ENCODE data around the gene SMU1.
A peak's percentile ranks its signal among the peaks of the same experiment; 100 is the strongest.
"Not testable (repeated sequence)": the region's sequence is repeated elsewhere in the genome, so short reads cannot be mapped to it uniquely, and the experiment has no call there.

The SMU1 gene

GRCh38 chr9:33105504-33105903 lies 29.0 kb upstream of the SMU1 start:
- DNase-seq (ENCODE audit: low read depth): no peak

GRCh38 chr9:33104401-33104800 lies 27.9 kb upstream of the SMU1 start:
- DNase-seq (ENCODE audit: low read depth): no peak

- DNase-seq (ENCODE audit: low read depth): no peak
These were observed 27.2 kb upstream of the SMU1 start for GRCh38 chr9:33103501-33104281.

DNA sequence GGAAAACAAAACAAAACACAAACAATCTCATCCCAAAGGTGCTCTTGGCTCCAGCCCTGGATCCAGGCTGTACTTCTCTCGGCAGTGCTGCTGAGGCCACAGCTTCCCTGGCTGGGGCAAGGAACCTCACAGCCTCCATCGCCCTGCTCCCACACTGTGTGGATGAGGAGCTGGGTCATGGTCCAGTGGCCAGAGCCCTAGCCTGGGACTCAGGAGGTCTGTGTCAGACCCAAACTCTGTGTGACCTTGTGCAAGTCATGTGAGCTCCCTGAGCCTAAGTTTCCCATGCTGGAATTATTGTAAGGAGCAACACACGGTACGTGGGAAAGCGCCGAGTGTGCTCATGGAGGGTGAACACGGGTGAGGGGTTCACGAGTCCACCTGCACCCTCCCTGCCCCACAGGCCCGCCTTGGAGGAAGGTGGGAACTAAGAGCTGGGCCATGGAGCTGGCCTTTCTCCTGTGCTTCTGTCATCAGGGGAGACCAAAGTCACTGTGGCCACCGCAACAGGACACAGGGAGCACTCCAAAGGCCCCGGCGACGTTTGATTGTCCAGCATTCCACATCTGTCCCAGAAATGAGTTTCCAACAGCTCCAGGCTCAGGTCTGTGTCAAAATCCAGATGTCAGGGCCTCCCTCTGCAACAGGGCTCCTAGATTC lies 26.2 kb upstream of the SMU1 start:
- DNase-seq (ENCODE audit: low read depth): no peak

GRCh38 chr9:33101104-33101951 lies 24.9 kb upstream of the SMU1 start:
- DNase-seq (ENCODE audit: low read depth): no peak

GRCh38 chr9:33099754-33100153 lies 23.3 kb upstream of the SMU1 start:
- DNase-seq (ENCODE audit: low read depth): no peak

- DNase-seq (ENCODE audit: low read depth): no peak
These were observed 20.7 kb upstream of the SMU1 start for GRCh38 chr9:33097192-33097591.

DNA sequence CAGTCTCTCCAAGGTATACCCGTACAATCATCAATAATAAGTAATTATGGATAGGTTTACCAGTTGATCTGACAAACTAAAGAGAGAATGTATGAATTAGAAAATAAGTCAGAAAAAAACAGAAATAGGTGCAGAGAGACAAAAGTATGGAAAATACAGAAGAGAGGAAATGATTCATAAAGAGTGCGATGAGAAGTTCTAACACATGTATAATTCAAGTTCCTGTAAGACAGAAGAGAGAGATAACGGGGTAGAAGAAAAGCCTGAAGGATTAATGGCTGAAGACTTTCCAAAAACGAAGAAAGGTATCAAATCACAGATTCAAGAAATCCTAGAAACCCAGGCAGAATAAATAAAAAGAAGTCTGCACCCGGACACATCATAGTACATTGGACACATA lies 16.2 kb upstream of the SMU1 start:
- DNase-seq (ENCODE audit: low read depth): no peak

GRCh38 chr9:33085672-33086071 lies 9.2 kb upstream of the SMU1 start:
- DNase-seq (ENCODE audit: low read depth): not testable (repeated sequence)

DNA sequence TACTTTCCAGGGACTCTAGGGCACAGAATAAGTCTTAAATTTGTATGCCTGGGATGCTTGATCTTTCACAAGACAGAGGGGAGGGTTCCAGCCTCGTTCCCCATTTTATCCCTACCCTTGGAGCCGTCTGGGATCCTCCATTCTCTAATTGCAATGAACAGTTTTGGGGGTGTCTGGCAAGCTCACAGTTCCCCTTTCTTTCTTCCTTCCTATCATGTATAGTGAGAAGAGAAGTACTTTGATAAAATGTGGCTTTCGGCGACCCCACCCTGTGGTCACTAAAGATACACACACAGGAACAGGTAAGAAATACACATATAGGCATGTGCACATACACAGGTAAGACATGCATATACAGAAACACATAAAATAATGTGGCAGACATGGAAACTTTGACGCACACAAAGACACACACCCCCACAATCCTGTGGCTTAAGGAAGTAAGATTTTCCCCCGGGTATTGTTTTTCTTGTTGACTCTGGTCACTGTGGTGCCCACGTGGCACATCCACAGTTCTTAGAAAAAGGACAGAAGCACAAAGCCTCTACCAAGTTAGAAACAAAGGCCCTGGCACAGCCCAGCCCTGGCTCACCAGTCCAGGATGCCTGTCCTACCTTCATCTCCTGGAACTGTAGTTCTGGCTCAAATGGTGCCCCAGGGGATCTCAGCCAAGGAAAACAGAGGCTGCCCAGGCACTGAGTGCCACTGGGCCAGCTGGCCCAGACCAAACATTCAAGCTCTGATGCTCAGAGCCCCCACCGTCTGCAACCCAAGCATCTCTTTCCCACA lies 6.3 kb upstream of the SMU1 start:
- no peak for DNase-seq (ENCODE audit: low read depth)

DNA sequence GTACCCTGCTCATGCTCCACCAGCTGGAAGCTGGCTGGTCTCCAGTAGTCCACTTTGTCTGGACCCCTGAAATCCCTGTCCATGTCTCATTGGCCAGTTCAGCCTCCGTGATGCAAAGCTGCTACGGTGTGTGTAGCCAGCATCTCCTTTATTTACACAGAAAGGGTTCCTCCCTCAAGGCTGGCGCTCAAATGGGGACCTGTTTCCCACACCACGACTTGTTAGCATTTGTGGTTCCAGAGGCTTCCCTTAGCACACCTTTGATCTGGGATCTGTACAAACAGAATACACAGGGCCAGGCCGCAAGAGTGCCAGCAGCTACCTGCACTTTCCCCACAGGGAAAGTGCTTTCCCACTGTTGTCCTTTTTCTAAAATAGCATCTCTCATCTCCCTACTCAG lies 5.7 kb upstream of the SMU1 start:
- DNase-seq (ENCODE audit: low read depth): no peak

GRCh38 chr9:33081128-33081851 lies 4.8 kb upstream of the SMU1 start:
- DNase-seq (ENCODE audit: low read depth): peak; percentile 35

GRCh38 chr9:33080534-33080933 lies 4.1 kb upstream of the SMU1 start:
- DNase-seq (ENCODE audit: low read depth): no peak

GRCh38 chr9:33068991-33069390 lies 7.5 kb downstream of the SMU1 start:
- no peak for DNase-seq (ENCODE audit: low read depth)

DNA sequence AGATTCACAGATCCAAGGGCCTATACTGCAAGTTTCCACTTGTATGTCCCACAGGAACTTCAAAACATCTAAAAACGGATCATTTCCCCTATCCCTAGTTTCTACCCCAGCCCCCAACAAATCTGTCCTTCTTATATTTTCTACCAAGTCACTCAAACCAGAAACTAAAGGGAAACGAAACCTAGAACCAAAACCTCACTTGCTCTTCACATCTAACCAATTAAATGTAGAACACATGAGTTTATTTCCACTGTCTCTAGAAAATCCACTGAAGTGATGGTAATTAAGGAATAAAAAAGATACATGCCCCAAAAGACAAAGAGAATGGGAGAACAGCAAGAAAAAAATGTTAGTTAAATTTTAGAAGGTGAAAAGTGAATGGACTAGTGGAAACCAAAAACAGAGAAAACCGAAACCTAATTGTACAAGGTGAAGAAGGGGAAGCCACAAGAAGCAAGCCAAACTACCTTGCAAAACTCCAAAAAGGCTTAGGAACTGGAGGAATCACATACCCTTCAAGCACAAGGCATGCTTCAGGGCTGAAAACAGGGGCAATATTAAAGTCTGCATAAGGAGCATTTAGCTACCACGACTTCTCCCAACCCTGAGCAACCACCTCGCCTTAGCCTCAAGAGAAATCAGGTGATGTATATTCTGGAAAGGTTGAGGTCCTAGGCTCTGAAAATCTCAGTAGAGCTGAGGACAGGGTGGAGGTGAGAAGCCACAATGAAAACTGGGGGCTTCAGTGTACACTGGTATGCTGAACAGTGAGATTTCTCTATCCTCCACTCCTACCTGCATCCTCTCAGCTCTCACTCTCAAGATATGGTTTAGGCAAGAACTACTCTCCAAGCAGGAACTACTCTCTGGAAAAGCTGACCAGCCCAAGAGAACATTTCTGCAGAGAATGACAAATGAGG lies 11.1 kb downstream of the SMU1 start:
- no peak for DNase-seq (ENCODE audit: low read depth)

GRCh38 chr9:33051144-33051543 lies 25.3 kb downstream of the SMU1 start:
- no peak for DNase-seq (ENCODE audit: low read depth)

GRCh38 chr9:33049680-33050361 lies 26.7 kb downstream of the SMU1 start:
- DNase-seq (ENCODE audit: low read depth): no peak

- no peak for DNase-seq (ENCODE audit: low read depth)
These were observed 28.4 kb downstream of the SMU1 start for GRCh38 chr9:33048054-33048465.

- no peak for DNase-seq (ENCODE audit: low read depth)
These were observed 30.4 kb downstream of the SMU1 start for GRCh38 chr9:33046061-33046460.
